Measurements from ENCODE around the gene PLAAT4. TPM values are rescaled to one million over a fixed set of nuclear protein-coding genes. Genes with fewer than 3 reads are reported as not detected.

Gene PLAAT4
- total RNA-seq = 60.6 and 68.1 TPM in 2 replicates

GRCh38 chr11:63536669-63537292 lies at the start of gene PLAAT4:
TSS of gene PLAAT4 (plus strand) at chr11:63536808. CDS start at chr11:63536869, 61 bp downstream.

GRCh38 chr11:63490551-63491239 lies 45.9 kb upstream of the PLAAT4 start, which contains the start of gene PLAAT5:
TSS of gene PLAAT5 (minus strand) at chr11:63491167. CDS start at chr11:63491034, 133 bp downstream.

GRCh38 chr11:63505857-63506528 lies 30.6 kb upstream of the PLAAT4 start, which contains the start of gene LGALS12:
TSS of gene LGALS12 (plus strand) at chr11:63506084. CDS start at chr11:63506459, 375 bp downstream.

GRCh38 chr11:63563201-63564055 lies 26.8 kb downstream of the PLAAT4 start, which contains the start of gene PLAAT2:
TSS of gene PLAAT2 (minus strand) at chr11:63563379. CDS start at chr11:63563324, 55 bp downstream.

Other genes starting within 250 kb of the PLAAT4 start
- not detected in 2 replicates for gene SLC22A9, start 167.0 kb upstream of the PLAAT4 start, total RNA-seq
- gene PLAAT5, start 45.6 kb upstream of the PLAAT4 start, total RNA-seq = 0.94 and 1.1 TPM in 2 replicates
- 7.8 and 8.2 TPM in 2 replicates for gene LGALS12, start 30.7 kb upstream of the PLAAT4 start, total RNA-seq
- not detected in 2 replicates for gene PLAAT2, start 26.6 kb downstream of the PLAAT4 start, total RNA-seq
- gene PLAAT3, start 77.6 kb downstream of the PLAAT4 start, total RNA-seq = 48.2 and 53.7 TPM in 2 replicates
- gene ATL3, start 134.6 kb downstream of the PLAAT4 start, total RNA-seq = 62.7 and 71.4 TPM in 2 replicates
- gene RTN3, start 144.7 kb downstream of the PLAAT4 start, total RNA-seq = 69.8 and 73.1 TPM in 2 replicates
- 32.3 and 34.5 TPM in 2 replicates for gene ZFTA, start 232.0 kb downstream of the PLAAT4 start, total RNA-seq

Data from cardiac ventricle fibroblast (primary cell).